GM10248 (cell line): ENCODE data around the gene PAQR7.

Source experiments
- CTCF ChIA-PET: fragments of 300-600 bp; sonication (Branson Sonifier 250); formaldehyde crosslinking; extraction: SDS; loops from one replicate; lab custom pipeline; 2021; ENCODE audit warnings: antibody characterized with exemption; lab: Yijun Ruan, JAX
- POLR2A ChIA-PET: fragments of 350-650 bp; sonication (Branson Sonifier 250); formaldehyde crosslinking; extraction: SDS; loops from one replicate; lab custom pipeline; 2020; ENCODE audit warnings: antibody characterized with exemption; lab: Yijun Ruan, JAX
- DNase-seq: peaks from one replicate; pipeline ENCODE4 v3.0.0; 2012; ENCODE audit errors: extremely low spot score
- CTCF ChIP-seq: IDR thresholded peaks from 2 replicates; pipeline ENCODE4 v1.5.1; 2012; ENCODE audit warnings: mild to moderate bottlenecking, low read depth; ENCODE audit errors: extremely low read depth, missing control alignments, control extremely low read depth

PAQR7 gene

DNA sequence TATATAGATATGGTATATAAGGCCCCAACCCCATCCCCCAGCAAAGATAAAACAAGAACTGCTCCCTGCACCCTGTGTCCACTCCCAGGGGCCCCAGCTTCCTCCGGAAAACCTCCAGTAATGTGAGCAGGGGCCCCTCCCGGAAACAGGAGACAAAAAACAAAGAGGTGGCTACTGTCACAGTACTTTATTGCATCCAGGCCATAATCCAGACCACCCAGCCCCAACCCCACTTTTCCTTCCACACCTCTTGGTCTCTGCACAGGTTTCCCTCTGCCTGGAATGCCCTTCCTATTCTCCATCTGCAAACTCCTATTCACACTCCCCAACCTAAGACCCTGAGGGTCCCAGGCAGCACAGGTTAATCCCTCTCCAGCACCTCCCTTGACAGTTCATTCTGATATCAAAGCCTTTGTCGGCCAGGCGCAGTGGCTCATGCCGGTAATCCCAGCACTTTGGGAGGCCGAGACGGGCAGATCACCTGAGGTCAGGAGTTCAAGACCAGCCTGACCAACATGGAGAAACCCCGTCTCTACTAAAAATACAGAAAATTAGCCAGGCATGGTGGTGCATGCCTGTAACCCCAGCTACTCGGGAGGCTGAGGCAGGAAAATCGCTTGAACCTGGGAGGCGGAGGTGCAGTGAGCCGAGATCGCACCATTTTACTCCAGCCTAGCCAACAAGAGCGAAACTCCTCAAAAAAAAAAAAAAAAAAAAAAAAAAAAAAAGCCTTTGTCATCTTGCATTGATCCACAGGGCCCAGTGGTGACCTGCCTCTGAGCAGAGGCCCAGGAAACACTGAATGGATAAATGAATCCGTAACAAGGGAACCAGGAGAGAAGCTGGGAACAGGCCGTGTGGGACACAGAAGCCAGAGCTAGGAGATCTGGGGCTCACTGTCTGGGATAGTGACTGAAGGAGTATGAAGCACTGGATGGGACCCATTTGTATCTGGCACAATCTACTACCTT lies 13.9 kb downstream of the PAQR7 start:
- no peak for TF ChIP-seq CTCF
- POLR2A ChIA-PET, result interaction anchor here (0.8 kb wide), 1 partner anchor 15 kb away, joined by 3 read pairs; no protein-coding TSS in a partner anchor
- DNase-seq, result no peak
- CTCF ChIA-PET, result interaction anchor here (0.9 to 2.6 kb wide), 4 partner anchors 9 to 136 kb away, joined by 3 to 10 read pairs (median 4); partner anchors contain the start of gene PAFAH2

DNA sequence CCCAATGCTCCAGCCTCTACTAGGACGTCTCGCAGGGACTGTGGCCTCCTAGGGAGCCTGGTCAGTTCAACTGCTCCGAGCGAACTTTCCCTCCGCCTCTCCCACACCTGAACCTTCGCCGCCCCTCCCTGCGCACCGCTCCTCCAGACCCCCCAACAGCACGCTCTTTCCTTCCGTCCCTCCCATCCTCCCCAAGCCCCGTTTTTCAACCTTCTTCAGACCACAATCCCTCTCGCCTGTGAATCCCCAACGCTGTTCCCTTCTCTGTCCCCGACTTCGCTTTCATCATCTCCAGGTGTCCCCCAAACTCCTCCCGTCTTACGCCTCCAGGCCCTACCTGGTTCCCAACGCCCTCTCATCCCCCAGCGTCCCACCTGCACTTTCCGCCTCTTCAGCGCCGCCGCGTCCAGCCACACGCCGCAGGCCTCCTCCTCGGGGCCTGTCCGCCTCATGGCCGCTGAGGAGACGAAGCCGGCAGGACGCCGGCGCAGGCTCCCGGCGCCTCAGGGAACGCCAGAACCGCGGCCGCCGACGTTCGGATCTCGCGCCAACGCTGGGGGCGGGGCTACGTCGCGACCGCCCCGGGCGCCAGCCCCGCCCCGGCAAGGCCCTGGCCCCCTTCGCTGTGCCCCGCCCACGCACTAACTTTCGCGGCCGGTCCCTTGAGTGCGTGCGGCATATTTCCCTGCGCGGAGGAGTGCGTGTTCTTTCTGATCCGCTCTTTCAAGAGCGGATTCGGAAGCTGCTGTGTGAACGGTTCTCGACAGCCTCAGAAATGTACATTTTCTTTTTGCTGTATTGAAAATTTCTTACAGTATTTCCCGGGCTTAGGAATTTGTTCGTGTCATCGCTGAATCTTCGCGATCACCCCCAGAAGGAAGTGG lies 16.4 kb downstream of the PAQR7 start, which contains the start of gene AUNIP:
Gene AUNIP, minus strand, starts transcription at position 552 of the 884 bp plus-strand sequence. Its CDS starts 100 bp downstream, at position 452.
- DNase-seq, result peak; percentile 98
- ChIA-PET POLR2A (interaction anchor here (0.7 kb wide), 1 partner anchor 14 kb away, joined by 3 read pairs; no protein-coding TSS in a partner anchor), CTCF (interaction anchor here (1.0 kb wide), 1 partner anchor 17 kb away, joined by 3 read pairs; the partner anchor contains the start of gene PAQR7)
- TF ChIP-seq CTCF, result no peak

- no peak for TF ChIP-seq CTCF
- no peak for DNase-seq
- ChIA-PET POLR2A (no interaction called here), CTCF (interaction anchor here (1.0 kb wide), 1 partner anchor 17 kb away, joined by 3 read pairs; the partner anchor contains the start of gene PAQR7)
Measured at GRCh38 chr1:25858494-25858893, 17.0 kb downstream of the PAQR7 start.

- DNase-seq, result no peak
- POLR2A ChIA-PET, result no interaction called here
- CTCF ChIA-PET, result interaction anchor here (1.4 to 2.3 kb wide), 2 partner anchors 11 to 20 kb away, joined by 3 to 10 read pairs; no protein-coding TSS in a partner anchor
- no peak for TF ChIP-seq CTCF
Measured at GRCh38 chr1:25856856-25857255, 18.7 kb downstream of the PAQR7 start.

GRCh38 chr1:25854554-25854953 lies 21.0 kb downstream of the PAQR7 start:
- TF ChIP-seq CTCF, result no peak
- DNase-seq, result no peak
- ChIA-PET CTCF (interaction anchor here (0.8 to 2.0 kb wide), 5 partner anchors 12 to 143 kb away, joined by 3 to 8 read pairs (median 4); partner anchors contain the start of gene PAFAH2), POLR2A (interaction anchor here (0.6 to 1.1 kb wide), 2 partner anchors 21 to 692 kb away, joined by 3 read pairs; partner anchors contain the start of gene PAQR7)

GRCh38 chr1:25848531-25848930 lies 27.0 kb downstream of the PAQR7 start:
- DNase-seq, result no peak
- TF ChIP-seq CTCF, result no peak
- POLR2A ChIA-PET, result no interaction called here
- CTCF ChIA-PET, result interaction anchor here (0.7 to 2.6 kb wide), 3 partner anchors 11 to 149 kb away, joined by 3 to 10 read pairs (median 3); partner anchors contain the start of gene PAFAH2
